GM21717 (cell line): ENCODE measurements around the gene FSHR.

Experiments
- ATAC-seq: cut with Tn5 transposase; IDR thresholded peaks from one replicate; pipeline ENCODE4 v1.9.1; 2021; ENCODE audit warnings: mild to moderate bottlenecking, moderate library complexity; ENCODE audit not compliant: unreplicated experiment

The FSHR gene

GRCh38 chr2:49154140-49154539, at the start of gene FSHR:
Gene FSHR, minus strand, starts transcription at chr2:49154515. Its CDS starts 98 bp downstream, at chr2:49154417.
- ATAC-seq = no peak

DNA sequence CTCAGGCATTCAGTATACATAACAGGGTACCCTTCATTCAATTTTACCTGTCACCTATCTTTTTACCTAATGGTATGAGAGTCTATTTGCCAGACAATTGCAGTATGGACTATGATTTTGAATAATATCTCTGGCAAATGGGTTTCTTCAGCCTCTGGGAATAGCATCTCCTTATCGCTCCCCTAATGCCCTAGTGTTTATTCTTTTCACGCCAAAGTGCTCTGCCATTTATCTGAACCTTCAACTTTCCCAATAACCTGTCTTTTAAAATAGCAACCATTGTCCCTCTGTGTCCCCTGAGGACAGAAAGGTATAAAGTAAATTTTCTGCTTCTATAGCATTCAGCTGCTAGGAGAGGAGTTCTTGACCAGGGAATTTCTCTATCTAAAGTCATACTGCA, 45.0 kb upstream of the FSHR start:
- no peak for ATAC-seq

DNA sequence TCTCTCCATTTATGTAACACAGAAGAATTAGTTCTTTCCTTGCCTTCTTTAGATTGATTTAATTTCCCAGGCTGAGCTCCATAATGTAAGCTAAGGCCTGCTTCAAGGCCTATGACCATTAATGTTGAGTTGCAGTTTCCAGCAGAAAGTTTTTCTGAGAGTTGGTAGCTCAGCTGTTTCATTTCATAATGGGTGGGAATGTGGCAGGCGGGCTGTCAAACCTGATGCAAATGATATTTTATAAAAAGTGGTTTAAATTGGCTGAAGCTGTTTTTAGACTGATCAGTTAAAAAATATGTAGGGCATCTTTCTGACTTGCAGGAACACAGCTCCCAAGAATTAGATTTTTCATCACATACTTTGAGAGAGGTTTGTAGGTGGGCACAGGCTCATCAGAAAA, 40.4 kb upstream of the FSHR start:
- no peak for ATAC-seq

GRCh38 chr2:49192036-49192435, 37.7 kb upstream of the FSHR start:
- ATAC-seq = no peak

- ATAC-seq = no peak
Observed at GRCh38 chr2:49189512-49190225, 35.4 kb upstream of the FSHR start.

- no peak for ATAC-seq
Observed at GRCh38 chr2:49186050-49186648, 31.8 kb upstream of the FSHR start.

GRCh38 chr2:49178656-49179055, 24.3 kb upstream of the FSHR start:
- ATAC-seq = no peak

- ATAC-seq = no peak
Observed at GRCh38 chr2:49177194-49177593, 22.9 kb upstream of the FSHR start.

- no peak for ATAC-seq
Observed at GRCh38 chr2:49175831-49176230, 21.5 kb upstream of the FSHR start.

GRCh38 chr2:49174750-49175149, 20.4 kb upstream of the FSHR start:
- ATAC-seq = no peak

- no peak for ATAC-seq
Observed at GRCh38 chr2:49167131-49167530, 12.8 kb upstream of the FSHR start.

GRCh38 chr2:49165662-49166061, 11.3 kb upstream of the FSHR start:
- ATAC-seq = no peak

- ATAC-seq = no peak
Observed at GRCh38 chr2:49164729-49165128, 10.4 kb upstream of the FSHR start.

DNA sequence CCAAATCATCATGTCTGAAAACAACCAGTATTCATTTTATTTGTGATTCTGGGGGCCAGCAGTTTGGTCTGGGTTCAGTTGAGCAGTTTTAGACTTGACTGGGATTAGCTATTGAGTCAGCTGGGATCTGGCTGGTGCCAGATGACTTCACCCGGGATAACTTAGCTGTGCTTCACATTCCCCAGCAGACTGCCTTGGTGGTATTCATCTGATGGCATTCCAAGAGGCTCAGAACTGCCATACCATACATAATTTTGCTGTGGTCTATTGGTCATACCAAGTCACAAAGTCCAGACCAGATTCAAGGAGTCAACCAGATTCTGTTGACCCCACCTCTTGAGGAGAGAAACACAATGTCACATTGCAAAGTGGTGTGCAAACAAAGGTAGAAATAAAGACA, 7.8 kb upstream of the FSHR start:
- no peak for ATAC-seq

- no peak for ATAC-seq
Observed at GRCh38 chr2:49154891-49155290, 576 bp upstream of the FSHR start.

- ATAC-seq = no peak
Observed at GRCh38 chr2:49153252-49153651, 1.1 kb downstream of the FSHR start.

- ATAC-seq = no peak
Observed at GRCh38 chr2:49152824-49153223, 1.5 kb downstream of the FSHR start.

DNA sequence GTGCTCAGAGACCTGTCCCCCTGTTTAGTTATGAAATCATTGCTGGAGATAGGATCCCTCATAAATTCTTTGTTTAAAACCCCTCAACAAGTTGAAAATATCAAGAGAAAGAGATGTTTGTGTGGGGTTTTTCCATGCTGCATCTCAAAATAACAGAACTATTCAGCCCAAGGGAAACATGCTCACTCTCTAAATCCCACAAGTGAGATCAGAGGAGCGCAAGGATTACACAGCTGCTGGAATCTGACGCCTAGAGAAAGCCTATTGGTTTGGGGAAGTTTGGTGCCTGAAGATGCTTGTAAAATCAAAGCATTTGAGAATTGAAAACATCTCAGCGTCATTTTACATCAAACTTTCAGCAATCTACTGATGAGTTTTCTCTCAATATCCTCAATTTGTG, 7.9 kb downstream of the FSHR start:
- ATAC-seq = no peak

DNA sequence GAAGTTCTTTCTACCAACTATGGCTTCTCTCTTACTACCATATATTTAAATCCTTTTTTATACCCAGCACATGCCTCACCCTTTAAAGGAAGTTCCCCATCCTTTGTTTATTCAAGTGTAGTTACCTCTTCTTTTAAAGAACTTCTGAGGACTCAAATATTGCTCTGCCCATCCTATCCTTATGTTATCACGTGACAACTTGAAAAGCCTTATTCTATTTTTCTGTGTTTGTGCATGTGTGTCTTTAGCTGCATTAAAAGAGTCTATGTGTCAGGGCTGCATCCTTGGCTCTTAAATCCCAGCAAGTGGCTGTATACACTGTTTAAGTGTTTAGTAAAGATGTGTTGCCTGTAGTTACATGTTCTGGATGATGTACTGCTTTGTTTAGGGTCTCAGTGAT, 22.5 kb downstream of the FSHR start:
- ATAC-seq = no peak

DNA sequence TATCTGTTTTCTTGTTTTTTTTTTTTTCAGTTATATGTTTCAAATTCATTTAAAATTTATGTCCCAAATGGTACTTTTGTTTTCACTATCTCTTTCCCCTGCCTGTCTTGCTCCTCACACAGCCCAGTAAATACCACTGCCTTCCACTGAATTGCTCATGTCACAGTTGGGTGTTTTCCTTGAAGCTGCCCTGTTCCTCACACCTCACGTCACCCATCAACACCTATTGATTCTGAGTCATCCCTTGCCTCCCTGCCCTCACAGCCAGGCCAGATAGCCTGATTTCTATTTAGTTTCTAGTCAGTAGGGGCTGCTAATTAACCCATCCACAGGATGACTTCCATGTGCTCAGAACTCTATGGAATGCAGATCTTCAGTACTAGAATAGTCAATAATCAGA, 25.3 kb downstream of the FSHR start:
- peak; percentile 98 for ATAC-seq

DNA sequence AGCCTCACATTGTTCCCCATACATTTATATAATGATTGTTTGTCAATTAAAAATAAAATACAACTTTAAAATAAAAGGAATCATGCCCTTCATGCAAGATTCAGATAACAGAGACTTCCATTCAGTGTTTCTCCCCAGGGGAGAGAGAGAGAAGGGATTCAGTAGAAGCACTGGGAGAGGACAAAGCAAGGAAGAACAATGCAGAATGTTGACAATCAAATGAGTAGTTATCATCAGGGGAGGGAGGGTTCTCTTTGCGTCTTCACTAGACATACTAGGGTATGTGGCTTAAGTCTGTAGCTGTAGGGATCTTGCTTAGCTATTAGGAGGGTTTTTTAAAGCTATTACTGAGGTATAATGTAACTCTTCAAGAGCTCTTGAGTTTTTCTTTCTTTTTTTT, 30.7 kb downstream of the FSHR start:
- no peak for ATAC-seq

GRCh38 chr2:49122107-49122506, 32.2 kb downstream of the FSHR start:
- no peak for ATAC-seq

GRCh38 chr2:49113046-49113445, 41.3 kb downstream of the FSHR start:
- ATAC-seq = no peak
